ENCODE data around the gene IQGAP2. TPM values are rescaled to one million over a fixed set of nuclear protein-coding genes. Genes with fewer than 3 reads are reported as not detected.

Gene IQGAP2
- total and polyA plus RNA-seq, 2 donors (not counting 1 experiment from before 2014, with no cell fraction given), result 8.1 to 15.0 TPM

DNA sequence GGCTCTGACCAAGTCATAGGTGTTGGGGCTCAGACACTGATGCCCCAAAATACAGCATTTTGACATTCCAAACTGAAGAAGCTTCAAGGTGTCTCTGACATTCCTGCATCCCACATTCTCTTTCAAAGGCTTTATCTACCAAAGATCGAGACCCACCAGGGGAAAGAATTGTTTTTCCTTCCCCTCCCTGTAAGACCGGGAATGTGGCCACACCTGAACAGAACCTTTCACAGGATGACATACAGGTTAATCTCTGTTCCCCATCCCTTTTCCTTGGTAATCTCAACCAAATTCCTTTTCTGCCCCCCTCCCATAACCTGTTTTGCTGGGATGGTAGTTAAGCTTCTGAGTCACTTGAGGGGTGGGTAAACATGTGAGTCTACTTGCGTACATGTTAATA lies 72.3 kb downstream of the IQGAP2 start:
- DNase-seq (no peak), ATAC-seq (ENCODE audit: low read depth) (no peak)
- H3K36me3 ChIP-seq (replicated peaks in 1 of 2; ENCODE audit: control extremely low read depth in 1 of 2, control insufficient read depth in 1 of 2, extremely low read depth in 1 of 2, insufficient read depth in 2 of 2, low read length in 1 of 2), result no peaks in the 10 kb centered on the region
- no peak overlapping the region for H3K4me2 ChIP-seq (replicated peaks; ENCODE audit: low read depth, low read length, poor library complexity, severe bottlenecking)
- intact Hi-C loops (cut with micrococcal nuclease), result no loop called here
- ChIA-PET POLR2A (no interaction called here), CTCF (no interaction called here)
- H3K9ac ChIP-seq (ENCODE audit: low read length), result no peak overlapping the region
- no peak overlapping the region for H3K4me3 ChIP-seq (ENCODE audit: control extremely low read depth in 1 of 5, extremely low read depth in 1 of 5, insufficient read depth in 1 of 5, low read depth in 2 of 5, low read length in 4 of 5)
- peaks cover 14% of the 10 kb centered on the region for H3K4me1 Mint-ChIP-seq
- no peaks in the 10 kb centered on the region for H3K9me3 Mint-ChIP-seq (ENCODE audit: insufficient read depth)
- H3K27ac ChIP-seq (ENCODE audit: low read length in 2 of 2), result no peak overlapping the region
- peaks cover 7% of the 10 kb centered on the region for H3K79me2 ChIP-seq (ENCODE audit: control insufficient read depth, insufficient read depth, low read length)
- no peaks in the 10 kb centered on the region for H3K27me3 ChIP-seq (replicated peaks in 1 of 4; ENCODE audit: control extremely low read depth in 1 of 4, control insufficient read depth in 3 of 4, insufficient read depth in 4 of 4, low read length in 3 of 4)
- H3K9me3 ChIP-seq (ENCODE audit: control extremely low read depth in 1 of 3, control insufficient read depth in 2 of 3, insufficient read depth in 1 of 3, low read length in 2 of 3), result no peaks in the 10 kb centered on the region
- no peaks in the 10 kb centered on the region for H4K20me1 ChIP-seq (ENCODE audit: control insufficient read depth, insufficient read depth, low read length, poor library complexity, severe bottlenecking)
- WGBS (ENCODE audit: insufficient coverage), result 100% methylated on average over 2 of the region's 3 CpGs
- H3K27ac Mint-ChIP-seq, result no peak overlapping the region
- H2AFZ ChIP-seq (ENCODE audit: insufficient read depth, low read depth, low read length, poor library complexity, severe bottlenecking), result no peak overlapping the region
- TF ChIP-seq, protein P1, sequence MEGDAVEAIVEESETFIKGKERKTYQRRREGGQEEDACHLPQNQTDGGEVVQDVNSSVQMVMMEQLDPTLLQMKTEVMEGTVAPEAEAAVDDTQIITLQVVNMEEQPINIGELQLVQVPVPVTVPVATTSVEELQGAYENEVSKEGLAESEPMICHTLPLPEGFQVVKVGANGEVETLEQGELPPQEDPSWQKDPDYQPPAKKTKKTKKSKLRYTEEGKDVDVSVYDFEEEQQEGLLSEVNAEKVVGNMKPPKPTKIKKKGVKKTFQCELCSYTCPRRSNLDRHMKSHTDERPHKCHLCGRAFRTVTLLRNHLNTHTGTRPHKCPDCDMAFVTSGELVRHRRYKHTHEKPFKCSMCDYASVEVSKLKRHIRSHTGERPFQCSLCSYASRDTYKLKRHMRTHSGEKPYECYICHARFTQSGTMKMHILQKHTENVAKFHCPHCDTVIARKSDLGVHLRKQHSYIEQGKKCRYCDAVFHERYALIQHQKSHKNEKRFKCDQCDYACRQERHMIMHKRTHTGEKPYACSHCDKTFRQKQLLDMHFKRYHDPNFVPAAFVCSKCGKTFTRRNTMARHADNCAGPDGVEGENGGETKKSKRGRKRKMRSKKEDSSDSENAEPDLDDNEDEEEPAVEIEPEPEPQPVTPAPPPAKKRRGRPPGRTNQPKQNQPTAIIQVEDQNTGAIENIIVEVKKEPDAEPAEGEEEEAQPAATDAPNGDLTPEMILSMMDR (IDR thresholded peaks at IDR 0.05), result no peak
- TF ChIP-seq EZH2 (IDR thresholded peaks at IDR 0.05; ENCODE audit: borderline replicate concordance, insufficient read depth, low read depth, low read length, poor library complexity, severe bottlenecking), result no peak
- peaks cover 5 to 8% of the 10 kb centered on the region in 2 donors for H3K4me1 ChIP-seq (ENCODE audit: control insufficient read depth in 2 of 2, insufficient read depth in 2 of 2, low read length in 2 of 2)
- no peak overlapping the region for H3K4me3 Mint-ChIP-seq
- no peaks in the 10 kb centered on the region for H3K27me3 Mint-ChIP-seq

DNA sequence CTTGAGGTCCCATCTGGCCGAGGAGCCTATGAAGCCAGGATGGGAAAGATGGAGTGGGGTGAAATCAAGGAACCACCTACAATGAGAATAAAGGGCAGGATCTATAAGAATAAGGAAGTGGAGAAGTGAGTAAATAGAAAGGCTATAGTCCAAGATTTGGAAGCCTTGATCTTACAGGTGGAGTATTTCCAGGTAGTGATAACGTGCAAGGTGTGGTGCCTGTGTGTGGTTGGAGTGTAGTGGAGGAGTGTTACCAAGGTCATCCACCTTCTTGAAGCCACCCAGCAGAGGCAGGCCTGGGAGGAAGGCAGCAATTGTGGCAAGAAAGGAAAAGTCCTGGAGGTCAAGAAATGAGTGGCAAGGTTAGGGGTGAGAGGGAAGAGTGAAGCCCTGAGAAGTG lies 72.9 kb downstream of the IQGAP2 start:
- Histone ChIP-seq H3K36me3 (replicated peaks in 1 of 2; ENCODE audit: control extremely low read depth in 1 of 2, control insufficient read depth in 1 of 2, extremely low read depth in 1 of 2, insufficient read depth in 2 of 2, low read length in 1 of 2) (no peaks in the 10 kb centered on the region), H3K27me3 (replicated peaks in 1 of 4; ENCODE audit: control extremely low read depth in 1 of 4, control insufficient read depth in 3 of 4, insufficient read depth in 4 of 4, low read length in 3 of 4) (no peaks in the 10 kb centered on the region), H3K27ac (ENCODE audit: low read length in 2 of 2) (no peak overlapping the region), H3K4me1 (ENCODE audit: control insufficient read depth in 2 of 2, insufficient read depth in 2 of 2, low read length in 2 of 2) (peaks cover 5 to 8% of the 10 kb centered on the region in 2 donors), H3K4me3 (ENCODE audit: control extremely low read depth in 1 of 5, extremely low read depth in 1 of 5, insufficient read depth in 1 of 5, low read depth in 2 of 5, low read length in 4 of 5) (no peak overlapping the region), H3K4me2 (replicated peaks; ENCODE audit: low read depth, low read length, poor library complexity, severe bottlenecking) (no peak overlapping the region), H3K9ac (ENCODE audit: low read length) (no peak overlapping the region), H2AFZ (ENCODE audit: insufficient read depth, low read depth, low read length, poor library complexity, severe bottlenecking) (no peak overlapping the region), H3K79me2 (ENCODE audit: control insufficient read depth, insufficient read depth, low read length) (peaks cover 7% of the 10 kb centered on the region), H3K9me3 (ENCODE audit: control extremely low read depth in 1 of 3, control insufficient read depth in 2 of 3, insufficient read depth in 1 of 3, low read length in 2 of 3) (no peaks in the 10 kb centered on the region), H4K20me1 (ENCODE audit: control insufficient read depth, insufficient read depth, low read length, poor library complexity, severe bottlenecking) (no peaks in the 10 kb centered on the region)
- H3K27me3 Mint-ChIP-seq, result no peaks in the 10 kb centered on the region
- intact Hi-C loops (cut with micrococcal nuclease), result no loop called here
- ChIA-PET POLR2A (no interaction called here), CTCF (no interaction called here)
- ATAC-seq (ENCODE audit: low read depth) (no peak), DNase-seq (no peak)
- no peaks in the 10 kb centered on the region for H3K9me3 Mint-ChIP-seq (ENCODE audit: insufficient read depth)
- TF ChIP-seq, protein P1 (IDR thresholded peaks at IDR 0.05), result no peak
- 100% methylated on average over 2 of the region's 2 CpGs for WGBS (ENCODE audit: insufficient coverage)
- no peak overlapping the region for H3K4me3 Mint-ChIP-seq
- no peak overlapping the region for H3K27ac Mint-ChIP-seq
- H3K4me1 Mint-ChIP-seq, result peaks cover 14% of the 10 kb centered on the region
